BE2C (cell line): Measurements from ENCODE around the gene ABLIM3.

Source experiments
- DNase-seq: peaks from one replicate; pipeline ENCODE4 v3.0.0-alpha.2; 2020
- H3K27me3 ChIP-seq: fragments of 250-450 bp; sonication (Bioruptor Pico); 2 replicates; pipeline ENCODE4 v1.5.1; 2020; ENCODE audit warnings: mild to moderate bottlenecking
- H3K36me3 ChIP-seq: fragments of 250-450 bp; sonication (Bioruptor Pico); 2 replicates; pipeline ENCODE4 v1.5.1; 2020; ENCODE audit warnings: mild to moderate bottlenecking
- H3K4me1 ChIP-seq: fragments of 250-450 bp; sonication (Bioruptor Pico); 2 replicates; pipeline ENCODE4 v1.5.1; 2020
- H3K4me3 ChIP-seq: 2 replicates; pipeline ENCODE4 v1.5.1; 2011; ENCODE audit warnings: low read depth, low read length
- H3K9me3 ChIP-seq: fragments of 250-450 bp; sonication (Bioruptor Pico); 2 replicates; pipeline ENCODE4 v1.5.1; 2020
- TF ChIP-seq, protein P1 (sequence below): IDR thresholded peaks from 2 replicates; pipeline ENCODE4 v1.5.1; 2012; ENCODE audit warnings: mild to moderate bottlenecking, low read depth, low read length

Gene ABLIM3

DNA sequence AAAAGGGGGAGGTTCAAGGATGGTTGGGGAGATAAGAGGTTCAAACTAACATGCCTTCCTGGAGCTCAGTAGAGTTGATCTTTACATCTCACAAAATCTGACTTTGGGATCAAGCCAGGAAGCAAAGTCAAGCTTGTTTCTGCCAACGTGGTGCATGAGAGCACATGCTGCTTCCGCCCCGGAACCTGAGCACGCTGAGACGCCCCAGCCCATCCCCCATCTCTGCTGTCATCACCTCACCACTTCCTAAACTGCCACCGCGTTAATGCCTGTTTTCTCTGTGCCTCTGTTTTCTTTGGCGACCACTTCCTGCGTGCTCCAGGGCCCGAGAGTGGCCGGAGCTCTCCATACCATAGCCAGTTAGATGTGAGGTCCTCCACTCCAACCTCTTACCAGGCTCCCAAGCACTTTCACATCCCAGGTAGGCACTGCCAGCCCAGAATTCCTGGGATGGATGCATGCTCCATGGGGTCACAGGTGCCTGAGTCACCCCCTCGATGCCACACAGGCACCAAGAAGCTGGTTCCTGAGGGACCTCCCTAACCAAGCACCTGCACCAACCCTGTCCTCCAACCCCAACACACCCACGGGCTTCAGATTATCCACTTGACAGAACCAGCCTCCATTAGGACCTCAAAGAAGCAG, 99.2 kb downstream of the ABLIM3 start:
- H3K27me3 ChIP-seq = no peaks in the 10 kb centered on the region; the same call in none of the 2 replicates
- H3K4me3 ChIP-seq = no peak overlapping the region
- H3K4me1 ChIP-seq = no peaks in the 10 kb centered on the region
- H3K36me3 ChIP-seq = no peaks in the 10 kb centered on the region
- H3K9me3 ChIP-seq = no peaks in the 10 kb centered on the region
- no peak for DNase-seq
- TF ChIP-seq, protein P1, sequence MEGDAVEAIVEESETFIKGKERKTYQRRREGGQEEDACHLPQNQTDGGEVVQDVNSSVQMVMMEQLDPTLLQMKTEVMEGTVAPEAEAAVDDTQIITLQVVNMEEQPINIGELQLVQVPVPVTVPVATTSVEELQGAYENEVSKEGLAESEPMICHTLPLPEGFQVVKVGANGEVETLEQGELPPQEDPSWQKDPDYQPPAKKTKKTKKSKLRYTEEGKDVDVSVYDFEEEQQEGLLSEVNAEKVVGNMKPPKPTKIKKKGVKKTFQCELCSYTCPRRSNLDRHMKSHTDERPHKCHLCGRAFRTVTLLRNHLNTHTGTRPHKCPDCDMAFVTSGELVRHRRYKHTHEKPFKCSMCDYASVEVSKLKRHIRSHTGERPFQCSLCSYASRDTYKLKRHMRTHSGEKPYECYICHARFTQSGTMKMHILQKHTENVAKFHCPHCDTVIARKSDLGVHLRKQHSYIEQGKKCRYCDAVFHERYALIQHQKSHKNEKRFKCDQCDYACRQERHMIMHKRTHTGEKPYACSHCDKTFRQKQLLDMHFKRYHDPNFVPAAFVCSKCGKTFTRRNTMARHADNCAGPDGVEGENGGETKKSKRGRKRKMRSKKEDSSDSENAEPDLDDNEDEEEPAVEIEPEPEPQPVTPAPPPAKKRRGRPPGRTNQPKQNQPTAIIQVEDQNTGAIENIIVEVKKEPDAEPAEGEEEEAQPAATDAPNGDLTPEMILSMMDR = no peak

DNA sequence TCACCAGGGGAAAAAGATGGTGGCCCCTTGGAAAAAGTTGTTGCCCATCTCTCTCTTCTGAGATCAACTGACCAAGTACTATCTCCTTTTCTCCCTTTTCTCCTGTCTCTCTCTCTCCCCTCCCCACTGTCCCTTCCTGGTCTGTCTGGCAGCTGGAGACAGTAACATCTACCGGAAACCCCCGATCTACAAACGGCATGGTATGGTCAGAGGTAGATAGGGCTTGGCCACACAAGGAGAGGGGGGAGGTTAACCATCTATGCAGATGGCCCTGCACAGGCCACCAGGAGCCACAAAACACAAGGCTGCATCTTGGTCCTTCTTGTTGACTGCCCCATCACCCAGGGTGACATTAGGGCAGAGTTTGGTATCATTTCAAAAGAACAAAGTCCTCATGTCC, 101.0 kb downstream of the ABLIM3 start:
- Histone ChIP-seq H3K4me3 (no peak overlapping the region), H3K36me3 (no peaks in the 10 kb centered on the region), H3K27me3 (no peaks in the 10 kb centered on the region; the same call in none of the 2 replicates), H3K4me1 (no peaks in the 10 kb centered on the region), H3K9me3 (no peaks in the 10 kb centered on the region)
- TF ChIP-seq, protein P1 = no peak
- no peak for DNase-seq

DNA sequence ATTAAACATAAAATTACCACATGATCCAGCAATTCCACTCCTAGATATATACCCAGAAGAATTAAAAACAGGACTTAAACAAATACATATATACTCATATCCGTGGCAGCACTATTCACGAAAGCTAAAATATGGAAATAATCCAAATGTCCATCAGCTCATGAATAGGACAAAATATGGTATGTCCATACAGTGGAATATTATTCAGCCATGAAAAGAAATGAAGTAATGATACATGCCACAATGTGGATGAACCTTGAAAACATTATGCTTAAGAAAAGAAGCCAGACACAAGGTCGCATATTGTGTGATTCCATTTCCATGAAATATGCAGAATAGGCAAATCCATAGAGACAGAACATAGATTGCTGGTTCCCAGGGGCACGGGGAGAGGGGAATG, 105.6 kb downstream of the ABLIM3 start:
- no peaks in the 10 kb centered on the region for H3K9me3 ChIP-seq
- TF ChIP-seq, protein P1 = no peak
- no peaks in the 10 kb centered on the region for H3K4me1 ChIP-seq
- DNase-seq = no peak
- no peaks in the 10 kb centered on the region for H3K36me3 ChIP-seq
- H3K4me3 ChIP-seq = no peak overlapping the region
- H3K27me3 ChIP-seq = no peaks in the 10 kb centered on the region; the same call in 1 of the 2 replicates

DNA sequence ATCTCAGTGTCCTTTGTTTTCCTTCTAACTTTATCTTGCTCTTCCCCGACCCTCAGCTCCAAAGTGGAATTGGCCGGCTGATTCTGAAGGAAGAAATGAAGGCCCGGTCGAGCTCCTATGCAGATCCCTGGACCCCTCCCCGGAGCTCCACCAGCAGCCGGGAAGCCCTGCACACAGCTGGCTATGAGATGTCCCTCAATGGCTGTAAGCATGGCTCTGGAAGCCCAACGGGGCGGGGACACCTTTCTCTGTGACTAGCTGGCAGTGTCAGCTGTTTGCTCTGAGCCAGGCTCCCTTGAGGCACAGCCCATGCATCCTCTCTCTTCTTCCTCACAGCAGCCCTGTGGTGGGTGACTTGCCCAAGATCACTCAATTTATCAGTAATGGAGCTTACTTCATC, 106.4 kb downstream of the ABLIM3 start:
- no peaks in the 10 kb centered on the region for H3K9me3 ChIP-seq
- no peak overlapping the region for H3K4me3 ChIP-seq
- TF ChIP-seq, protein P1 = no peak
- no peaks in the 10 kb centered on the region for H3K36me3 ChIP-seq
- no peaks in the 10 kb centered on the region; the same call in 1 of the 2 replicates for H3K27me3 ChIP-seq
- no peak for DNase-seq
- H3K4me1 ChIP-seq = no peaks in the 10 kb centered on the region

DNA sequence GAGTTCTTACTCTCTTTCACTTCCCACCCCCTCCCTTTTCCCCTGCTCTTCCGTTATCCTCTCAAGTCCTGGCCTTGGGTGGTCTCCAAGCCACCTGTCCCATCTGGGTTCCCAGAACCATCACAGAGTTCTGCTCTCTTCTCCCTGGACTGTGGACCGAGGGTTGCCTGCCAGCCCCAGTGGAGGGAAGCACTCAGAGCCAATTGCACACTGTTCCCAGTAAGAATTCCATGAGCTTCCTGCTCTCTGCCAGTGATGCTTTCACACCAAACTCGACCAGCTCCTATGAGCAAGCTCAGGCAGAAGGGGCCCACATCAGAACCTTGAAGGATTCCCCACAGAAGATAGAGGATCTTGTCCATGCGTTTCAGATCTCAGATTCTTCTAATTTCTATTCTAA, 110.3 kb downstream of the ABLIM3 start:
- Histone ChIP-seq H3K36me3 (no peaks in the 10 kb centered on the region), H3K27me3 (no peaks in the 10 kb centered on the region), H3K9me3 (no peaks in the 10 kb centered on the region), H3K4me1 (no peaks in the 10 kb centered on the region), H3K4me3 (no peak overlapping the region)
- no peak for DNase-seq
- TF ChIP-seq, protein P1 = no peak

DNA sequence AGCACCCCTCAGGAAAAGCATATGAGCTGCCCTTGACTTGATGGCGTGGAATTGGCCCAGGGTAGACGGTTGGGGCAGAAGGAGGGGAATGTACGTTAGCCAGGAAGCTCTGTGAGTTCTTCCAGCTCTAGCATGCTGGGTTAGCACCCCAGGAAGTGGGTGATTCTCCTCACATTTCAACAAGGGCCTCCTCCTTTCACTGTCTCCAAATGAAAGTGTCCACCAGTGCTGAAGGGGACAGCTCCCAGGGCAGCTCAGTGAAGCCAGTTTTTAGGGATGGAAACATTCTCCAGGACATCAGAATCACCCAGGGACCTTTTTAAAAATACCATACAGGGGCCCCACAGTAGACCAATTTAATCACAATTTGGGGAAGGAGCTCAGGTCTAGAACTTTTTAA, 113.2 kb downstream of the ABLIM3 start:
- H3K4me1 ChIP-seq = no peaks in the 10 kb centered on the region
- no peaks in the 10 kb centered on the region for H3K27me3 ChIP-seq
- no peaks in the 10 kb centered on the region for H3K36me3 ChIP-seq
- H3K4me3 ChIP-seq = no peak overlapping the region
- H3K9me3 ChIP-seq = no peaks in the 10 kb centered on the region
- DNase-seq = no peak
- TF ChIP-seq, protein P1 = no peak
